DMS 273 treated with DMSO at 0.1 percent for 48 hours (cell line): Measurements from ENCODE around the gene DENND6A.
"Not testable (repeated sequence)": the region's sequence is repeated elsewhere in the genome, so short reads cannot be mapped to it uniquely, and the experiment has no call there.

Experiments
- DNase-seq: peaks from one replicate; lab custom pipeline; 2025; lab: John Stamatoyannopoulos, UW

The DENND6A gene

GRCh38 chr3:57694146-57694545 lies 1.3 kb upstream of the DENND6A start:
- DNase-seq: no peak

- not testable (repeated sequence) for DNase-seq
Measured at GRCh38 chr3:57692133-57692395, 813 bp downstream of the DENND6A start.

GRCh38 chr3:57691411-57692132 lies 1.3 kb downstream of the DENND6A start:
- no peak for DNase-seq

- no peak for DNase-seq
Measured at GRCh38 chr3:57689367-57690053, 3.4 kb downstream of the DENND6A start.

- no peak for DNase-seq
Measured at GRCh38 chr3:57688291-57688690, 4.6 kb downstream of the DENND6A start.

GRCh38 chr3:57683286-57683685 lies 9.6 kb downstream of the DENND6A start:
- no peak for DNase-seq

GRCh38 chr3:57682284-57682683 lies 10.6 kb downstream of the DENND6A start:
- no peak for DNase-seq

- DNase-seq: no peak
Measured at GRCh38 chr3:57681691-57682090, 11.2 kb downstream of the DENND6A start.

- no peak for DNase-seq
Measured at GRCh38 chr3:57680046-57680445, 12.8 kb downstream of the DENND6A start.

GRCh38 chr3:57675530-57675929 lies 17.3 kb downstream of the DENND6A start:
- DNase-seq: no peak

GRCh38 chr3:57673156-57673555 lies 19.7 kb downstream of the DENND6A start:
- no peak for DNase-seq

- DNase-seq: no peak
Measured at GRCh38 chr3:57670543-57670942, 22.3 kb downstream of the DENND6A start.

GRCh38 chr3:57661404-57661803 lies 31.5 kb downstream of the DENND6A start:
- no peak for DNase-seq

GRCh38 chr3:57659806-57660439 lies 33.0 kb downstream of the DENND6A start:
- no peak for DNase-seq

GRCh38 chr3:57659004-57659673 lies 33.7 kb downstream of the DENND6A start:
- no peak for DNase-seq

GRCh38 chr3:57658536-57658935 lies 34.3 kb downstream of the DENND6A start:
- DNase-seq: no peak

- no peak for DNase-seq
Measured at GRCh38 chr3:57655727-57656126, 37.1 kb downstream of the DENND6A start.

GRCh38 chr3:57654267-57654666 lies 38.6 kb downstream of the DENND6A start:
- DNase-seq: no peak

- no peak for DNase-seq
Measured at GRCh38 chr3:57652203-57652602, 40.7 kb downstream of the DENND6A start.

GRCh38 chr3:57647292-57647940 lies 45.5 kb downstream of the DENND6A start:
- no peak for DNase-seq

GRCh38 chr3:57646723-57647122 lies 46.2 kb downstream of the DENND6A start:
- DNase-seq: no peak

GRCh38 chr3:57644740-57645139 lies 48.1 kb downstream of the DENND6A start:
- no peak for DNase-seq
